HepG2 (cell line): ENCODE data around the gene ZCCHC3. TPM values are rescaled to one million over a fixed set of nuclear protein-coding genes. Genes with fewer than 3 reads are reported as not detected.

Source experiments
- HES4 ChIP-seq: sonication (generic); formaldehyde crosslinking; IDR thresholded peaks from 2 replicates; pipeline ENCODE4 v1.9.0; 2021; ENCODE audit warnings: mild to moderate bottlenecking, missing genetic modification reagents, borderline replicate concordance
- KAT2B ChIP-seq: fragments of 150-350 bp; IDR thresholded peaks from 2 replicates; pipeline ENCODE4 v1.6.1; 2014; ENCODE audit warnings: low read depth, low read length, borderline replicate concordance
- MIXL1 ChIP-seq: IDR thresholded peaks from 2 replicates; pipeline ENCODE4 v1.6.1; 2016
- NR2C2 ChIP-seq: sonication (generic); formaldehyde crosslinking; IDR thresholded peaks from 2 replicates; pipeline ENCODE4 v1.4.0; 2020; ENCODE audit warnings: missing genetic modification reagents, mild to moderate bottlenecking, moderate library complexity, borderline replicate concordance
- ONECUT2 ChIP-seq: sonication (generic); formaldehyde crosslinking; IDR thresholded peaks from 2 replicates; pipeline ENCODE4 v1.4.0; 2020; ENCODE audit warnings: missing genetic modification reagents
- RXRB ChIP-seq: IDR thresholded peaks from 2 replicates; pipeline ENCODE4 v1.6.1; 2016; ENCODE audit warnings: borderline replicate concordance, missing genetic modification reagents, missing compliant biosample characterization
- SAFB2 ChIP-seq: sonication (generic); formaldehyde crosslinking; IDR thresholded peaks from 2 replicates; pipeline ENCODE4 v1.5.1; 2020; ENCODE audit warnings: missing genetic modification reagents, low read depth, mild to moderate bottlenecking, borderline replicate concordance
- SMAD3 ChIP-seq: sonication (generic); formaldehyde crosslinking; IDR thresholded peaks from 2 replicates; pipeline ENCODE4 v1.4.0; 2020; ENCODE audit warnings: missing genetic modification reagents
- TCF7 ChIP-seq: sonication (generic); IDR thresholded peaks from 2 replicates; pipeline ENCODE4 v1.6.1; 2016; ENCODE audit warnings: antibody characterized with exemption, low read depth
- ZEB1 ChIP-seq: IDR thresholded peaks from 2 replicates; pipeline ENCODE4 v1.6.1; 2012; ENCODE audit warnings: mild to moderate bottlenecking, low read depth, inconsistent platforms; ENCODE audit not compliant: insufficient replicate concordance
- ZFP82 ChIP-seq: sonication (generic); formaldehyde crosslinking; IDR thresholded peaks from 2 replicates; pipeline ENCODE4 v1.5.1; 2020; ENCODE audit warnings: mild to moderate bottlenecking, missing genetic modification reagents, borderline replicate concordance
- ZFYVE20 ChIP-seq: sonication (generic); formaldehyde crosslinking; IDR thresholded peaks from 2 replicates; pipeline ENCODE4 v1.8.0; 2023; ENCODE audit warnings: low read depth, mild to moderate bottlenecking, moderate library complexity, missing genetic modification reagents, borderline replicate concordance
- ZNF17 ChIP-seq: sonication (generic); formaldehyde crosslinking; IDR thresholded peaks from 2 replicates; pipeline ENCODE4 v1.5.0; 2020; ENCODE audit warnings: mild to moderate bottlenecking, missing genetic modification reagents
- ZNF333 ChIP-seq: sonication (generic); formaldehyde crosslinking; IDR thresholded peaks from 2 replicates; pipeline ENCODE4 v1.4.0; 2020; ENCODE audit warnings: mild to moderate bottlenecking, missing genetic modification reagents, borderline replicate concordance
- ZNF546 ChIP-seq: sonication (generic); formaldehyde crosslinking; conservative IDR thresholded peaks from 2 replicates; pipeline ENCODE4 v1.8.1; 2023; ENCODE audit warnings: mild to moderate bottlenecking, missing genetic modification reagents
- ZNF557 ChIP-seq: sonication (generic); formaldehyde crosslinking; IDR thresholded peaks from 2 replicates; pipeline ENCODE4 v1.4.0; 2020; ENCODE audit warnings: missing genetic modification reagents
- ZNF713 ChIP-seq: sonication (generic); formaldehyde crosslinking; IDR thresholded peaks from 2 replicates; pipeline ENCODE4 v1.4.0; 2020; ENCODE audit warnings: mild to moderate bottlenecking, missing genetic modification reagents
- ZNF781 ChIP-seq: sonication (generic); formaldehyde crosslinking; IDR thresholded peaks from 2 replicates; pipeline ENCODE4 v1.5.1; 2020; ENCODE audit warnings: borderline replicate concordance, mild to moderate bottlenecking, missing genetic modification reagents; ENCODE audit errors: not compliant biosample characterization
- polyA plus RNA-seq, 8 experiments: library from polyadenylated mRNA; depleted of rRNA in 3 of 8; stranded (reverse) in 7 of 8; unstranded in 1 of 8; fragments of >200 nt; fragmentation: Illumina TruSeq in 4 of 8; extraction: Trizol in 4 of 8; gene quantifications; 2 replicates each; pipeline versions ENCODE4 v1.2.1 to v1.2.3, GENCODE V29; 2011 to 2016; ENCODE audit warnings: low read depth in 4 of 8, missing spikeins in 1 of 8, mixed read lengths in 1 of 8; ENCODE audit not compliant: insufficient read depth in 1 of 8
- total RNA-seq, 5 experiments: library from RNA; depleted of rRNA; stranded (reverse); fragments of >200 nt; fragmentation: Illumina TruSeq; extraction: Trizol; gene quantifications; 2 replicates each; pipeline ENCODE4 v1.2.3, GENCODE V29; 2016; ENCODE audit warnings: low read depth in 1 of 5
- TF ChIP-seq, protein P1 (sequence below): sonication (generic); formaldehyde crosslinking; conservative IDR thresholded peaks from 2 replicates; pipeline ENCODE4 v1.5.0; 2020; ENCODE audit warnings: missing genetic modification reagents
- TF ChIP-seq, protein P2 (sequence below): IDR thresholded peaks from 2 replicates; pipeline ENCODE4 v1.6.1; 2016; ENCODE audit warnings: missing biosample characterization, missing genetic modification reagents, low read depth
- TF ChIP-seq, protein P3 (sequence below): sonication (generic); formaldehyde crosslinking; IDR thresholded peaks from 2 replicates; pipeline ENCODE4 v1.4.0; 2020; ENCODE audit warnings: missing genetic modification reagents
- TF ChIP-seq, protein P4 (sequence below): IDR thresholded peaks from 2 replicates; pipeline ENCODE4 v1.6.1; 2016
- TF ChIP-seq, protein P5 (sequence below): sonication (generic); formaldehyde crosslinking; IDR thresholded peaks from 2 replicates; pipeline ENCODE4 v1.8.1; 2023; ENCODE audit warnings: mild to moderate bottlenecking, inconsistent platforms, moderate library complexity, missing genetic modification reagents, borderline replicate concordance

ZCCHC3 gene
- total and polyA plus RNA-seq, 2 of the 13 experiments (the other 11 are each of a cell fraction or from before 2014, with no cell fraction given): 46.6 to 63.0 TPM

DNA sequence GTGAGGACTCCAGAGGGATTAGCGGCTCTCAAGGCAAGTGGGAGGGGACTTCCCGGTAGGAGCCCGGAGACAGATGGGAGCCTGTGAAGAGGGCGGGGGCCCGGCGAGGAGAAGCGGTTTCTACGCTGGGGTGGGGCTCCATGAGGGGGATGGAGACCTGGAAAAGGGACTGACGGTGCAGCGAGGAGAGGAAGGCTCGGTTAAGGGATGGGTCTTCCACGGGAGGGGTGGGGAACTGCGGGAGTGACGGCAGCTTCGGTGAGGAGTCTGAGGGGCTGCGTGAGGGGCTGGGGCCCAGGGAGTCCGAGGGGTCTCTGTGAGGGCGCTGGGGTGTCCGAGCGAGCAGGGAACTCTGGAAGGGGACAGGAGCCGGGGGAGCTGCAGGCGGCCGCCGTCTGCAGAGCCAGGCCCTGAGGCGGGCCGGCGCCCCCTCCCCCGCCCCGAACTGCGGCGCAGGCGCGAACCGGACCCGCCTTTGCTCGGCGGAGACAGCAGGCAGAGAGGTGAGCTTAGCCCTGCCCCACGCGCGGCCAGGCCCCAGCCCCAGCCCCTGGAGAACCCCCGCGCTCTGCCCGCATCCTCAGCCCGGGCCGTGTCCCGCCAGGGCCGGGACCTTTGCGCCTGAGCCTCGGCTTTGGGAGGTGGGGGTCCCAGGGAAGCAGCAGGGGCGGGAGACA lies 49.4 kb downstream of the ZCCHC3 start, which contains the start of gene NRSN2 (continued):
- TF ChIP-seq ZNF781 (CRISPR knock-in tag) (no peak), ZFYVE20 (no peak), ZFP82 (CRISPR knock-in tag) (peak; percentile 49), ZNF333 (CRISPR knock-in tag) (0 out of 2 replicates have a peak, but pooled peaks have one; percentile 15), HES4 (peak; percentile 78), ZNF557 (CRISPR knock-in tag) (no peak), SMAD3 (CRISPR knock-in tag) (peak; percentile 8; the same call in 1 of the 2 replicates), KAT2B (no peak), ONECUT2 (CRISPR knock-in tag) (no peak), ZNF17 (CRISPR knock-in tag) (no peak), RXRB (CRISPR knock-in tag) (peak; percentile 7; the same call in 1 of the 2 replicates), ZNF713 (no peak; the same call in 1 of the 2 replicates), NR2C2 (CRISPR knock-in tag) (no peak), TCF7 (no peak), SAFB2 (CRISPR knock-in tag) (peak; percentile 70; the same call in 1 of the 2 replicates), MIXL1 (CRISPR knock-in tag) (no peak), ZEB1 (no peak), ZNF546 (0 out of 2 replicates have a peak, but pooled peaks have one; percentile 89)
- TF ChIP-seq, protein P1, sequence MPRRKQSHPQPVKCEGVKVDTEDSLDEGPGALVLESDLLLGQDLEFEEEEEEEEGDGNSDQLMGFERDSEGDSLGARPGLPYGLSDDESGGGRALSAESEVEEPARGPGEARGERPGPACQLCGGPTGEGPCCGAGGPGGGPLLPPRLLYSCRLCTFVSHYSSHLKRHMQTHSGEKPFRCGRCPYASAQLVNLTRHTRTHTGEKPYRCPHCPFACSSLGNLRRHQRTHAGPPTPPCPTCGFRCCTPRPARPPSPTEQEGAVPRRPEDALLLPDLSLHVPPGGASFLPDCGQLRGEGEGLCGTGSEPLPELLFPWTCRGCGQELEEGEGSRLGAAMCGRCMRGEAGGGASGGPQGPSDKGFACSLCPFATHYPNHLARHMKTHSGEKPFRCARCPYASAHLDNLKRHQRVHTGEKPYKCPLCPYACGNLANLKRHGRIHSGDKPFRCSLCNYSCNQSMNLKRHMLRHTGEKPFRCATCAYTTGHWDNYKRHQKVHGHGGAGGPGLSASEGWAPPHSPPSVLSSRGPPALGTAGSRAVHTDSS (CRISPR knock-in tag): no peak
- TF ChIP-seq, protein P2, sequence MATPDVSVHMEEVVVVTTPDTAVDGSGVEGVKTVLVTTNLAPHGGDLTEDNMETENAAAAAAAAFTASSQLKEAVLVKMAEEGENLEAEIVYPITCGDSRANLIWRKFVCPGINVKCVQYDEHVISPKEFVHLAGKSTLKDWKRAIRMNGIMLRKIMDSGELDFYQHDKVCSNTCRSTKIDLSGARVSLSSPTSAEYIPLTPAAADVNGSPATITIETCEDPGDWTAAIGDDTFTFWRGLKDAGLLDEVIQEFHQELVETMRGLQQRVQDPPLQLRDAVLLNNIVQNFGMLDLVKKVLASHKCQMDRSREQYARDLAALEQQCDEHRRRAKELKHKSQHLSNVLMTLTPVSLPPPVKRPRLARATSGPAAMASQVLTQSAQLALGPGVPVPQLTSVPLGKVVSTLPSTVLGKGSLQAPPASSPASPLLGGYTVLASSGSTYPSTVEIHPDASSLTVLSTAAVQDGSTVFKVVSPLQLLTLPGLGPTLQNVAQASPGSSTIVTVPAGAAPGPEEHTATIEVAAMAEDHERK (CRISPR knock-in tag): no peak
- TF ChIP-seq, protein P3, sequence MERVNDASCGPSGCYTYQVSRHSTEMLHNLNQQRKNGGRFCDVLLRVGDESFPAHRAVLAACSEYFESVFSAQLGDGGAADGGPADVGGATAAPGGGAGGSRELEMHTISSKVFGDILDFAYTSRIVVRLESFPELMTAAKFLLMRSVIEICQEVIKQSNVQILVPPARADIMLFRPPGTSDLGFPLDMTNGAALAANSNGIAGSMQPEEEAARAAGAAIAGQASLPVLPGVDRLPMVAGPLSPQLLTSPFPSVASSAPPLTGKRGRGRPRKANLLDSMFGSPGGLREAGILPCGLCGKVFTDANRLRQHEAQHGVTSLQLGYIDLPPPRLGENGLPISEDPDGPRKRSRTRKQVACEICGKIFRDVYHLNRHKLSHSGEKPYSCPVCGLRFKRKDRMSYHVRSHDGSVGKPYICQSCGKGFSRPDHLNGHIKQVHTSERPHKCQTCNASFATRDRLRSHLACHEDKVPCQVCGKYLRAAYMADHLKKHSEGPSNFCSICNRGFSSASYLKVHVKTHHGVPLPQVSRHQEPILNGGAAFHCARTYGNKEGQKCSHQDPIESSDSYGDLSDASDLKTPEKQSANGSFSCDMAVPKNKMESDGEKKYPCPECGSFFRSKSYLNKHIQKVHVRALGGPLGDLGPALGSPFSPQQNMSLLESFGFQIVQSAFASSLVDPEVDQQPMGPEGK (CRISPR knock-in tag): peak; percentile 92
- TF ChIP-seq, protein P4, sequence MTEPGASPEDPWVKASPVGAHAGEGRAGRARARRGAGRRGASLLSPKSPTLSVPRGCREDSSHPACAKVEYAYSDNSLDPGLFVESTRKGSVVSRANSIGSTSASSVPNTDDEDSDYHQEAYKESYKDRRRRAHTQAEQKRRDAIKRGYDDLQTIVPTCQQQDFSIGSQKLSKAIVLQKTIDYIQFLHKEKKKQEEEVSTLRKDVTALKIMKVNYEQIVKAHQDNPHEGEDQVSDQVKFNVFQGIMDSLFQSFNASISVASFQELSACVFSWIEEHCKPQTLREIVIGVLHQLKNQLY: no peak
- TF ChIP-seq, protein P5, sequence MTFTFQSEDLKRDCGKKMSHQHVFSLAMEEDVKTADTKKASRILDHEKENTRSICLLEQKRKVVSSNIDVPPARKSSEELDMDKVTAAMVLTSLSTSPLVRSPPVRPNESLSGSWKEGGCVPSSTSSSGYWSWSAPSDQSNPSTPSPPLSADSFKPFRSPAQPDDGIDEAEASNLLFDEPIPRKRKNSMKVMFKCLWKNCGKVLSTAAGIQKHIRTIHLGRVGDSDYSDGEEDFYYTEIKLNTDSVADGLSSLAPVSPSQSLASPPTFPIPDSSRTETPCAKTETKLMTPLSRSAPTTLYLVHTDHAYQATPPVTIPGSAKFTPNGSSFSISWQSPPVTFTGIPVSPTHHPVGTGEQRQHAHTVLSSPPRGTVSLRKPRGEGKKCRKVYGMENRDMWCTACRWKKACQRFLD (CRISPR knock-in tag): 0 out of 2 replicates have a peak, but pooled peaks have one; percentile 25
